ENCODE measurements around the gene MAP3K5. TPM values are rescaled to one million over a fixed set of nuclear protein-coding genes. Genes with fewer than 3 reads are reported as not detected.
A peak's percentile ranks its signal among the peaks of the same experiment; 100 is the strongest.

The MAP3K5 gene
- total and polyA plus RNA-seq, 9 of the 15 experiments (the other 6 are each of a cell fraction or from before 2014, with no cell fraction given): 2.2 to 13.0 (median 9.9) TPM

- H3K9me3 ChIP-seq (replicated peaks; ENCODE audit: control insufficient read depth, insufficient read depth, low read depth, low read length): no peaks in the 10 kb centered on the region
- H3K36me3 ChIP-seq (ENCODE audit: control insufficient read depth, insufficient read depth, low read length): no peaks in the 10 kb centered on the region; the same call in 2 of the 3 replicates
- DNase-seq (ENCODE audit: extremely low read depth in 1 of 4, low spot score in 3 of 4) (no peak), FAIRE-seq (no peak), ATAC-seq (no peak)
- H3K27ac ChIP-seq (ENCODE audit: extremely low read depth, low read depth, low read length): no peak overlapping the region
- 44% methylated on average over 4 of the region's 4 CpGs for WGBS (ENCODE audit: insufficient coverage, low coverage, missing lambda C conversion rate)
- no peak overlapping the region for H3K4me3 ChIP-seq
- intact Hi-C loops (cut with micrococcal nuclease): no loop called here
- peaks cover 81% of the 10 kb centered on the region for H3K79me2 ChIP-seq (ENCODE audit: control insufficient read depth, insufficient read depth, low read length)
- ChIA-PET CTCF (ENCODE audit: low intra/inter-chr PET ratio) (no interaction called here), POLR2A (no interaction called here)
- TF ChIP-seq MAFK (IDR thresholded peaks at IDR 0.05; ENCODE audit: low read length) (no peak), KDM1A (IDR thresholded peaks at IDR 0.05) (0 out of 4 replicates have a peak, but pooled peaks of 1 of the 2 experiments have one; percentile 31)
- H3K9me1 ChIP-seq (ENCODE audit: control insufficient read depth, insufficient read depth, low read length): no peaks in the 10 kb centered on the region
- no TSS peak for BruUV-seq (replicated peaks)
- no peak overlapping the region for H3K4me2 ChIP-seq (ENCODE audit: insufficient read depth, low read length)
- H3K9ac ChIP-seq (ENCODE audit: insufficient read depth in 1 of 2, low read depth in 2 of 2, low read length in 2 of 2): no peak overlapping the region
- in situ Hi-C loops (cut with MboI): no loop called here
- H4K20me1 ChIP-seq (replicated peaks; ENCODE audit: control insufficient read depth, insufficient read depth, low read length): no peaks in the 10 kb centered on the region
- no peaks in the 10 kb centered on the region for H3K27me3 ChIP-seq (ENCODE audit: control insufficient read depth in 2 of 2, insufficient read depth in 2 of 2, low read length in 2 of 2)
- H3K4me1 ChIP-seq (replicated peaks in 1 of 2; ENCODE audit: control insufficient read depth in 2 of 2, insufficient read depth in 2 of 2, low read length in 2 of 2): peaks cover 22 to 40% of the 10 kb centered on the region in 2 experiments
- no peak overlapping the region for H2AFZ ChIP-seq (ENCODE audit: low read depth, low read length)
These were observed 41.4 kb downstream of the MAP3K5 start for GRCh38 chr6:136750696-136751521.

GRCh38 chr6:136749359-136749997 lies 42.8 kb downstream of the MAP3K5 start:
- peaks cover 82% of the 10 kb centered on the region for H3K79me2 ChIP-seq (ENCODE audit: control insufficient read depth, insufficient read depth, low read length)
- no peak for FAIRE-seq
- TF ChIP-seq CBFA2T3 (IDR thresholded peaks at IDR 0.05) (0 out of 2 replicates have a peak, but pooled peaks have one; percentile 12), ZNF408 (CRISPR knock-in tag; IDR thresholded peaks at IDR 0.05; ENCODE audit: low read depth) (no peak), ZNF589 (CRISPR knock-in tag; IDR thresholded peaks at IDR 0.05; ENCODE audit: low read depth) (no peak), SIRT6 (IDR thresholded peaks at IDR 0.05; ENCODE audit: low read depth, low read length) (no peak), ZNF785 (CRISPR knock-in tag; IDR thresholded peaks at IDR 0.05) (no peak), ZNF507 (tag; conservative IDR thresholded peaks at IDR 0.05) (no peak), NFXL1 (CRISPR knock-in tag; IDR thresholded peaks at IDR 0.05) (no peak), TBP (optimal IDR thresholded peaks at IDR 0.05; ENCODE audit: low read depth, low read length) (no peak), NR0B1 (IDR thresholded peaks at IDR 0.05; ENCODE audit: partially characterized antibody) (no peak), DEAF1 (CRISPR knock-in tag; IDR thresholded peaks at IDR 0.05) (no peak), DPF2 (IDR thresholded peaks at IDR 0.05) (peak; percentile 39; the same call in 1 of the 2 replicates)

More at GRCh38 chr6:136749359-136749997, 42.8 kb downstream of the MAP3K5 start:
- no peak overlapping the region; a peak in 1 of 4 replicates for H3K9ac ChIP-seq (ENCODE audit: insufficient read depth in 1 of 2, low read depth in 2 of 2, low read length in 2 of 2)
- no peak overlapping the region for H2AFZ ChIP-seq (ENCODE audit: low read depth, low read length)
- H3K9me3 ChIP-seq (replicated peaks; ENCODE audit: control insufficient read depth, insufficient read depth, low read depth, low read length): no peaks in the 10 kb centered on the region
- in situ Hi-C loops (cut with MboI): no loop called here
- intact Hi-C loops (cut with micrococcal nuclease): no loop called here
- H3K4me2 ChIP-seq (ENCODE audit: insufficient read depth, low read length): peak overlapping the region; percentile 17; the same call in 1 of the 2 replicates
- H3K4me1 ChIP-seq (replicated peaks in 1 of 2; ENCODE audit: control insufficient read depth in 2 of 2, insufficient read depth in 2 of 2, low read length in 2 of 2): peaks cover 12 to 32% of the 10 kb centered on the region in 2 experiments
- CTCF ChIA-PET (ENCODE audit: low intra/inter-chr PET ratio): no interaction called here
- no peak overlapping the region for H3K27ac ChIP-seq (ENCODE audit: extremely low read depth, low read depth, low read length)
- 13% methylated on average over 12 of the region's 13 CpGs for WGBS (ENCODE audit: insufficient coverage, low coverage, missing lambda C conversion rate)
- no peaks in the 10 kb centered on the region for H3K27me3 ChIP-seq (ENCODE audit: control insufficient read depth in 2 of 2, insufficient read depth in 2 of 2, low read length in 2 of 2)
- H3K36me3 ChIP-seq (ENCODE audit: control insufficient read depth, insufficient read depth, low read length): no peaks in the 10 kb centered on the region; the same call in 2 of the 3 replicates
- no peaks in the 10 kb centered on the region for H3K9me1 ChIP-seq (ENCODE audit: control insufficient read depth, insufficient read depth, low read length)
- no peak overlapping the region for H3K4me3 ChIP-seq
- H4K20me1 ChIP-seq (replicated peaks; ENCODE audit: control insufficient read depth, insufficient read depth, low read length): no peaks in the 10 kb centered on the region
- ATAC-seq (peak; percentile 61), DNase-seq (ENCODE audit: extremely low read depth in 1 of 4, low spot score in 3 of 4) (peak in 1 of 4 experiments; percentile 61)
- POLR2A ChIA-PET: no interaction called here
- no TSS peak for BruUV-seq (replicated peaks)
